ENCODE measurements around the gene NFAT5.

DNA sequence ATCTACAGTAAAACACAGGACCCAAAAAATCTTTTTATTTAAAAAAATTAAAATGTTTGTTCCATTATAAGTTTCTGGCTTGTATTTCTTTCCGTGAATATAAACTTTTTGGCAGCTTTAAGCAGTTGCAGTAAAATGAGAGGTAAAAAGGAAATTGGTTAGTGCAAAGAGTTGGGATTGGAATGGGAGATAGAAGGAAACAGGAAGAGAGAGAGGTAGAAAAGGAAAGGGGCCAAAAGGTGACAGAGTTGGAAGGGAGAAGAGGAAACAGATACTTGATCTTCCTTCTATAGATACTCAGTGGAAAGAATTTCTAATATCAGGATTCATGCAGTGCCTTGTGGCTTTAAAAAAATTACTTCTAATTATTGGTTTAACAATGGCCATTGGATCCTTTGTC is 97.1 kb downstream of the NFAT5 start:
- TF ChIP-seq, protein P1, sequence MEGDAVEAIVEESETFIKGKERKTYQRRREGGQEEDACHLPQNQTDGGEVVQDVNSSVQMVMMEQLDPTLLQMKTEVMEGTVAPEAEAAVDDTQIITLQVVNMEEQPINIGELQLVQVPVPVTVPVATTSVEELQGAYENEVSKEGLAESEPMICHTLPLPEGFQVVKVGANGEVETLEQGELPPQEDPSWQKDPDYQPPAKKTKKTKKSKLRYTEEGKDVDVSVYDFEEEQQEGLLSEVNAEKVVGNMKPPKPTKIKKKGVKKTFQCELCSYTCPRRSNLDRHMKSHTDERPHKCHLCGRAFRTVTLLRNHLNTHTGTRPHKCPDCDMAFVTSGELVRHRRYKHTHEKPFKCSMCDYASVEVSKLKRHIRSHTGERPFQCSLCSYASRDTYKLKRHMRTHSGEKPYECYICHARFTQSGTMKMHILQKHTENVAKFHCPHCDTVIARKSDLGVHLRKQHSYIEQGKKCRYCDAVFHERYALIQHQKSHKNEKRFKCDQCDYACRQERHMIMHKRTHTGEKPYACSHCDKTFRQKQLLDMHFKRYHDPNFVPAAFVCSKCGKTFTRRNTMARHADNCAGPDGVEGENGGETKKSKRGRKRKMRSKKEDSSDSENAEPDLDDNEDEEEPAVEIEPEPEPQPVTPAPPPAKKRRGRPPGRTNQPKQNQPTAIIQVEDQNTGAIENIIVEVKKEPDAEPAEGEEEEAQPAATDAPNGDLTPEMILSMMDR (conservative IDR thresholded peaks at IDR 0.05; ENCODE audit: low read depth, low read length), result no peak
- no peak for TF ChIP-seq EZH2 (IDR thresholded peaks at IDR 0.05; ENCODE audit: borderline replicate concordance, low read depth, low read length, poor library complexity, severe bottlenecking)

Data from A673 (cell line).